Stimulated activated effector memory CD8-positive, alpha-beta T cell treated with anti-CD3 and anti-CD28 coated beads, Interleukin-12 subunit alpha, Interleukin-12 subunit beta, amount 100 ng/mL, for 72 hours (primary cell): ENCODE data around the gene ZBED5.
"Not testable (repeated sequence)": the region's sequence is repeated elsewhere in the genome, so short reads cannot be mapped to it uniquely, and the experiment has no call there.

ENCODE experiments used
- ATAC-seq: fragments of 150-1000 bp; cut with Tn5 transposase; 2 replicates; pipeline ENCODE4 v1.10.0; 2021
- DNase-seq, 2 donors: peaks; one replicate each; pipeline ENCODE4 v3.0.0; 2021 to 2022; ENCODE audit warnings: low spot score in 2 of 2
- H3K27ac Mint-ChIP-seq: one replicate; pipeline ENCODE4 v1.8.0; 2022; ENCODE audit warnings: mild to moderate bottlenecking, mixed read lengths
- H3K36me3 Mint-ChIP-seq: one replicate; pipeline ENCODE4 v1.8.0; 2022; ENCODE audit warnings: mild to moderate bottlenecking, mixed read lengths
- H3K4me1 Mint-ChIP-seq: one replicate; pipeline ENCODE4 v1.8.0; 2022; ENCODE audit warnings: mixed read lengths
- H3K4me3 Mint-ChIP-seq: one replicate; pipeline ENCODE4 v1.8.0; 2022; ENCODE audit warnings: mild to moderate bottlenecking, mixed read lengths
- H3K9me3 Mint-ChIP-seq: one replicate; pipeline ENCODE4 v1.8.0; 2022; ENCODE audit warnings: mixed read lengths

ZBED5 gene

GRCh38 chr11:10890083-10890482 is 32.2 kb upstream of the ZBED5 start:
- H3K36me3 Mint-ChIP-seq, H3K9me3 Mint-ChIP-seq, H3K27ac Mint-ChIP-seq, H3K4me1 Mint-ChIP-seq, ATAC-seq, DNase-seq, H3K4me3 Mint-ChIP-seq: not testable (repeated sequence)

DNA sequence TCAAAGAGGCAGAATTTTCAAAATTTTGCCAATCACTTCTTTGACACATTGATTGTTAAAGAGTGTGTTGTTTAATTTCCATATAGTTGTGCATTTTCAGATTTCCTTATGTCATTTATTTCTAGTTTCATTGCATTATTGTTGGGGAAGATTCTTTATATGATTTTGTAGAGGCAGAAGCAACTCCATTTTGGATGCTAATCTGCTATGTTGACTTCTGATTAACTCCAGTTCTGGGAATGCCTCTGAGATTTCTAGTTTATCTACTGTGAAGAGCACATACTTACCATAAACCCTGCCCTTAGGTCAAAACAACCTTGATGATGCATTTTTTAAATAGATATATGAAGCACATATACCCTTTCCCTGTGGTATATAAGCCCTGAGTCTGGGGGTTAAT is 29.5 kb upstream of the ZBED5 start:
- H3K27ac Mint-ChIP-seq: no peak overlapping the region
- no peaks in the 10 kb centered on the region for H3K4me1 Mint-ChIP-seq
- DNase-seq (no peak), ATAC-seq (no peak)
- H3K36me3 Mint-ChIP-seq: no peaks in the 10 kb centered on the region
- H3K4me3 Mint-ChIP-seq: no peak overlapping the region
- H3K9me3 Mint-ChIP-seq: peaks cover 10% of the 10 kb centered on the region

DNA sequence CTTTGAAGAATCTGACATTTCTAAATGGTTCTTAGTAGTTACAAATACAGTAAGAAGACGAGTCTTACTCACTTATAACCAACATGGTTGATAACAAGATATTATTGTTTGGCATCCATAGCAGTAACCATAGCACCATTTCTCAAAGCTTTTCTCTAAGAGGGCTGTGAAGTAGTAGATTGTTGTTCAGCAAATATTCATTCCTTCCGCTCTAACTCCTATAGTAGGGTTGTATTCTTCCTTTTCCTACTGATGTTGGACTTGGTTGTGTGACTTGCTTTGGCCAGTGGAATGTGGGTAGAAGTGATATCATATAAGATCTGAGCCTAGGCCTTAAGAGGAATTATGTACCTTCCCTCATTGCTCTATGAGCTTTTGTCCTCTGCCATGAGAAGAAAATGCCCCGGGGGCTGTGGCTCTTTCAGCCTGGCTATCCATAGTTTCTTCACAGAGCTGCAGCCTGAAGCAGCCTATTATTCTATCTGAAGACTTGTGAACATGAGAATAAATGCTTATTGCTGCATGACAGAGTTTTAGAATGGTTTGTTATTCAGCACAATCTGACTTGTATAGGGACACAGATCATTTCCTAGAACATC is 28.9 kb upstream of the ZBED5 start:
- H3K9me3 Mint-ChIP-seq: peaks cover 10% of the 10 kb centered on the region
- H3K4me1 Mint-ChIP-seq: no peaks in the 10 kb centered on the region
- DNase-seq (no peak), ATAC-seq (no peak)
- H3K36me3 Mint-ChIP-seq: no peaks in the 10 kb centered on the region
- H3K4me3 Mint-ChIP-seq: no peak overlapping the region
- no peak overlapping the region for H3K27ac Mint-ChIP-seq

DNA sequence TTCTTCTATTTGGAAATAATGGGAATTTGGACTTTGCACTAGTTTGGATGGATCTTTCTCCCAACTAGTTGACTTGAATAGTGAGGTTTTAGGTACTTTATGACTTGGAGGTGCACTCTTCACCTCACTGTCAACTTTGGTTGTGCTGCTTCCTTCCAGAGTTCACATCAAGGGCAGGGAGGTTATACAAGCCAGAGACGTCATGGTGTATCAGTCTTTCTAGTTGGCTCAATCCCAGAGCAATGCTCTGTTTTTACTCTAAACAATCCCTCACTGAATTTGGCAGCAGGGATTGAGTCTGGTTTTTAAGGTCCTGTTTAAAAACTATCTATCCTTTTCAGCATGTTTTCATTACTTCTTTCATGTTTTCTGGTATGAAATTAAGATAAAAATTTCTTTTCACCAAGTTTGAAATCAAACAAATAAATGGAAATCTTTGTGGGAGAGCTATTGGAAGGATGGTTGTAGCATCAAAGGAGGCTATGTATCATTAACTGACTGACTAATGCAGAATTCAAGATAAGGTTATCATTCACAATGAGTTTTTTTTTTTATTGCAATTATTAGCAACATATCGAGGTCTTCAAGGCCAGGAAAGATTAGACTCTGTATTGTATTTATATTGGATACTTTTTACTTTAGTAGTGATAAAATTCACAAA is 28.0 kb upstream of the ZBED5 start:
- no peak overlapping the region for H3K4me3 Mint-ChIP-seq
- H3K9me3 Mint-ChIP-seq: peaks cover 10% of the 10 kb centered on the region
- DNase-seq: no peak
- no peaks in the 10 kb centered on the region for H3K36me3 Mint-ChIP-seq
- H3K27ac Mint-ChIP-seq: no peak overlapping the region
- H3K4me1 Mint-ChIP-seq: no peaks in the 10 kb centered on the region
- no peak for ATAC-seq

DNA sequence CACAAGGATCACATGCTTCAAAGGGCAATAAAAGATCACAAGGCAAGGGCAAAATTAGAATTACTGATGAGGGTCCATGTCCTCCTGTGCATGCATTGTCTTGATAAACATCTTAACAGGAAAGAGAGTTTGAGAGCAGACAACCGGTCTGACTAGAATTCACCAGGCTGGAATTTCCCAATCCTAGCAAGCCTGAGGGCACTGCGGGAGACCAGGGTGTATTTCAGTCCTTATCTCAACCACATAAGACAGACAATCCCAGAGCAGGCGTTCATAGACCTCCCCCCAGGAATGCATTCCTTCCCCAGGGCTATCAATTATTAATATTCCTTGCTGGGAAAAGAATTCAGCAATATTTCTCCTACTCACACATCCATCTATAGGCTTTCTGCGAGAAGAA is 26.4 kb upstream of the ZBED5 start:
- H3K9me3 Mint-ChIP-seq, H3K27ac Mint-ChIP-seq, H3K4me1 Mint-ChIP-seq, H3K36me3 Mint-ChIP-seq, H3K4me3 Mint-ChIP-seq, DNase-seq, ATAC-seq: not testable (repeated sequence)

DNA sequence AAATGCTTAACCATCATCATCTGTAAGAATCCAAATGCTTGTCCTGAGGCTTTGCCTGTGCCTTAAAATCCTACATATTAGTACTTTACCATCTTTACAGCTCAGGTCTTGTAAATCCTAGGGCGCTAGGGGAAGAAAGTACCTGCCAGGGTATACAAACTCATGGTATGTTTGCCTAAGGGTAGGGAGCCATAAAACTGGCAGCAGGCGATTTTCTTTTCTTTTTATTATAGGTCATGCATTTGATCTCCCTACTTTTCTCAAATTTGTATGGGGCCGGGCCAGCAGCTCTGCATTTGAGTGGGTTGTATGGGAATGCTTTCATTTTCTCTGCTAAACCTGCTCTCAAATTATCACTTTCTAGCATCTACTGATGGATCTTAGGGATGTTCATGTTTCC is 24.0 kb upstream of the ZBED5 start:
- peaks cover 5% of the 10 kb centered on the region for H3K9me3 Mint-ChIP-seq
- ATAC-seq (no peak), DNase-seq (no peak)
- peaks cover 8% of the 10 kb centered on the region for H3K4me1 Mint-ChIP-seq
- no peaks in the 10 kb centered on the region for H3K36me3 Mint-ChIP-seq
- no peak overlapping the region for H3K27ac Mint-ChIP-seq
- H3K4me3 Mint-ChIP-seq: no peak overlapping the region

GRCh38 chr11:10878408-10879214 is 20.8 kb upstream of the ZBED5 start:
- Mint-ChIP-seq H3K4me3 (no peak overlapping the region), H3K4me1 (peaks cover 8% of the 10 kb centered on the region), H3K9me3 (peaks cover under 1% of the 10 kb centered on the region), H3K27ac (no peak overlapping the region), H3K36me3 (no peaks in the 10 kb centered on the region)
- ATAC-seq (peak; percentile 70), DNase-seq (peak in 1 of 2 donors; percentile 9)

- Mint-ChIP-seq H3K36me3 (no peaks in the 10 kb centered on the region), H3K4me1 (peaks cover 8% of the 10 kb centered on the region), H3K27ac (no peak overlapping the region), H3K9me3 (peaks cover 14% of the 10 kb centered on the region), H3K4me3 (no peak overlapping the region)
- ATAC-seq: no peak
- DNase-seq: no peak
Observed at GRCh38 chr11:10876158-10876557, 18.3 kb upstream of the ZBED5 start.

DNA sequence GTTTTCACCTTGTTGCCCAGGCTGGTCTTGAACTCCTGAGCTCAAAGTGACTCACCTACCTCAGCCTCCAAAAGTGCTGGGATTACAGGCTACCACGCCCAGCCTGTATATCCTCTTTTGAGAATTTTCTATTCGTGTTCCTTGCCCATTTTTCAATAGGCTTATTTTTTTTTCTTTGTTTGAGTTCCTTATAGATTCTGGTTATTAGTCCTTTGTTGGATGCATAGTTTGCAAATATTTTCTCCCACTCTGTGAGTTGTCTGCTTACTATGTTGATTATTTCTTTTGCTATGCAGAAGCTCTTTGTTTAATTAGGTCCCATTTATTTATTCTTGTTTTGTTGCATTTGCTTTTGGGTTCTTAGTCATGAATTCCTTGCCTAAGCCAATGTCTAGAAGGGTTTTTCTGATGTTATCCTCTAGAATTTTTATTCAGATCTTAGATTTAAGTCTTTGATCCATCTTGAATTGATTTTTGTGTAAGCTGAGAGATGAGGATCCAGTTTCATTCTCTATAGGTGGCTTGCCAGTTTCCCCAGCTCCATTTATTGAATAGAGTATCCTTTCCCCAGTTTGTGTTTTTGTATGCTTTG is 17.7 kb upstream of the ZBED5 start:
- ATAC-seq (no peak), DNase-seq (no peak)
- H3K4me1 Mint-ChIP-seq: peaks cover 8% of the 10 kb centered on the region
- no peaks in the 10 kb centered on the region for H3K36me3 Mint-ChIP-seq
- H3K9me3 Mint-ChIP-seq: peaks cover 14% of the 10 kb centered on the region
- no peak overlapping the region for H3K27ac Mint-ChIP-seq
- H3K4me3 Mint-ChIP-seq: no peak overlapping the region

- peaks cover 14% of the 10 kb centered on the region for H3K9me3 Mint-ChIP-seq
- no peak overlapping the region for H3K4me3 Mint-ChIP-seq
- DNase-seq (no peak), ATAC-seq (no peak)
- H3K36me3 Mint-ChIP-seq: no peaks in the 10 kb centered on the region
- no peak overlapping the region for H3K27ac Mint-ChIP-seq
- no peaks in the 10 kb centered on the region for H3K4me1 Mint-ChIP-seq
Observed at GRCh38 chr11:10872097-10872496, 14.2 kb upstream of the ZBED5 start.

- Mint-ChIP-seq H3K27ac (no peak overlapping the region), H3K4me3 (no peak overlapping the region), H3K4me1 (peaks cover 8% of the 10 kb centered on the region), H3K9me3 (peaks cover 11% of the 10 kb centered on the region), H3K36me3 (no peaks in the 10 kb centered on the region)
- ATAC-seq (peak; percentile 28), DNase-seq (no peak)
Observed at GRCh38 chr11:10868352-10868751, 10.5 kb upstream of the ZBED5 start.

GRCh38 chr11:10866893-10867331 is 9.1 kb upstream of the ZBED5 start:
- ATAC-seq (no peak), DNase-seq (no peak)
- H3K36me3 Mint-ChIP-seq: no peaks in the 10 kb centered on the region
- peaks cover 8% of the 10 kb centered on the region for H3K4me1 Mint-ChIP-seq
- no peak overlapping the region for H3K27ac Mint-ChIP-seq
- H3K4me3 Mint-ChIP-seq: no peak overlapping the region
- peaks cover under 1% of the 10 kb centered on the region for H3K9me3 Mint-ChIP-seq

DNA sequence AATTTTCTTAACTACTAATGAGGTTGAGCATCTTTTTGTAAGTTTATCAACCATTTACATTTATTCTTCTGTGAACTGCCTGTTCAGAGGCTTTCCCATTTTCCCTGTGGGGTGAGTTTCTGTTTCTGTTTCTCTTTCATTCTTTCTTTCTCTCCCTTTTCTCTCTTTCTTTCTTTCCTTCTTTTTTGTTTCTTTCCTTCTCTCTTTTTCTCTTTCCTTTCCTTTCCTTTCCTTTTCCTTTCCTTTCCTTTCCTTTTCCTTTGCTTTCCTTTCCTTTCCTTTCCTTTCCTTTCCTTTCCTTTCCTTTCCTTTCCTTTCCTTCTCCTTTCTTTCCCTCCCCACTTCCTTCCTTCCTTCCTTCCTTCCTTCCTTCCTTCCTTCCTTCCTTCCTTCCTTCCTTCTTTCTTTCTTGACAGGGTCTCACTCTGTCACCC is 8.0 kb upstream of the ZBED5 start:
- Mint-ChIP-seq H3K27ac (peak overlapping the region; percentile 48), H3K4me3 (no peak overlapping the region), H3K36me3 (no peaks in the 10 kb centered on the region), H3K4me1 (peaks cover 8% of the 10 kb centered on the region), H3K9me3 (no peaks in the 10 kb centered on the region)
- no peak for ATAC-seq
- no peak for DNase-seq

- H3K4me1 Mint-ChIP-seq: peaks cover 15% of the 10 kb centered on the region
- DNase-seq: no peak
- no peak for ATAC-seq
- H3K27ac Mint-ChIP-seq: no peak overlapping the region
- H3K9me3 Mint-ChIP-seq: no peaks in the 10 kb centered on the region
- H3K36me3 Mint-ChIP-seq: no peaks in the 10 kb centered on the region
- no peak overlapping the region for H3K4me3 Mint-ChIP-seq
Observed at GRCh38 chr11:10864688-10865087, 6.8 kb upstream of the ZBED5 start.

GRCh38 chr11:10862446-10862845 is 4.6 kb upstream of the ZBED5 start:
- H3K4me3 Mint-ChIP-seq: no peak overlapping the region
- peaks cover 9% of the 10 kb centered on the region for H3K36me3 Mint-ChIP-seq
- DNase-seq (no peak), ATAC-seq (no peak)
- H3K9me3 Mint-ChIP-seq: no peaks in the 10 kb centered on the region
- peaks cover 15% of the 10 kb centered on the region for H3K4me1 Mint-ChIP-seq
- no peak overlapping the region for H3K27ac Mint-ChIP-seq
